T follicular helper cell (primary cell): ENCODE data around the gene POGZ.

Experiments used
- DNase-seq: peaks from one replicate; pipeline ENCODE4 v3.0.0-alpha.2; 2020; ENCODE audit warnings: low read depth

The POGZ gene

GRCh38 chr1:151371370-151372057, 87.8 kb downstream of the POGZ start:
- no peak for DNase-seq

- DNase-seq: no peak
Observed at GRCh38 chr1:151370211-151370911, 88.9 kb downstream of the POGZ start.

- DNase-seq: no peak
Observed at GRCh38 chr1:151369621-151370048, 89.7 kb downstream of the POGZ start.

- DNase-seq: no peak
Observed at GRCh38 chr1:151369302-151369610, 90.0 kb downstream of the POGZ start.

- no peak for DNase-seq
Observed at GRCh38 chr1:151368393-151369301, 90.6 kb downstream of the POGZ start.

- no peak for DNase-seq
Observed at GRCh38 chr1:151367658-151368392, 91.5 kb downstream of the POGZ start.

GRCh38 chr1:151364996-151365395, 94.3 kb downstream of the POGZ start:
- no peak for DNase-seq

- no peak for DNase-seq
Observed at GRCh38 chr1:151362308-151363155, 96.8 kb downstream of the POGZ start.

GRCh38 chr1:151361883-151362282, 97.4 kb downstream of the POGZ start:
- no peak for DNase-seq

GRCh38 chr1:151356696-151357095, 102.6 kb downstream of the POGZ start:
- DNase-seq: no peak
